GM19239 (cell line): ENCODE data around the gene EYA2.

ENCODE experiments used
- DNase-seq: peaks from one replicate; pipeline ENCODE4 v3.0.0; 2011; ENCODE audit warnings: low spot score; ENCODE audit not compliant: insufficient read length
- FAIRE-seq: peaks from 2 replicates; lab custom pipeline; 2011; peaks lifted over from hg19 to GRCh38; lab: Jason Lieb, UNC

The EYA2 gene

GRCh38 chr20:47089151-47089550 lies 194.5 kb downstream of the EYA2 start:
- no peak for FAIRE-seq

DNA sequence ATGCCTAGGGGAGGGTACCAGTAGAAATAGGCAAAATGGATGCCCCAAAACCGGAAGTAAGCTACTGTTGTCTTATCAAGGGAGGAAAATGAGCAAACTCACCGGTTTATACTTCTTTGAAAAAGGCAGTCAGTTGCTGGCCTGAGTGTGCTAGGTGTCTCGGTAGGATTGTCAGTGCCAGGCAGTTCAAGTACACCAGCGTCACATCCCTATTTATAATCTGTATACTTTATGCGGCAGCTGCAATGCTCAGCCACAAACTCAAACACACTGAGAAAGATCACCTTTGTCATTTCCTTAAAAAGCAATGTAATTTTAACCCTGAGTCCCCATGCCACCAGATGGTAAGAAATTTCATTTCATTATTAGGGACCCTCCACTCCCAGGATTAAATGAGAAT lies 196.2 kb downstream of the EYA2 start:
- FAIRE-seq (no peak), DNase-seq (no peak)

More at GRCh38 chr20:47089151-47089550, 194.5 kb downstream of the EYA2 start:
- no peak for DNase-seq

- DNase-seq (no peak), FAIRE-seq (no peak)
These were observed 198.8 kb downstream of the EYA2 start for GRCh38 chr20:47093320-47093966.

- no peak for DNase-seq
- FAIRE-seq = no peak
These were observed 201.0 kb downstream of the EYA2 start for GRCh38 chr20:47095690-47096089.

DNA sequence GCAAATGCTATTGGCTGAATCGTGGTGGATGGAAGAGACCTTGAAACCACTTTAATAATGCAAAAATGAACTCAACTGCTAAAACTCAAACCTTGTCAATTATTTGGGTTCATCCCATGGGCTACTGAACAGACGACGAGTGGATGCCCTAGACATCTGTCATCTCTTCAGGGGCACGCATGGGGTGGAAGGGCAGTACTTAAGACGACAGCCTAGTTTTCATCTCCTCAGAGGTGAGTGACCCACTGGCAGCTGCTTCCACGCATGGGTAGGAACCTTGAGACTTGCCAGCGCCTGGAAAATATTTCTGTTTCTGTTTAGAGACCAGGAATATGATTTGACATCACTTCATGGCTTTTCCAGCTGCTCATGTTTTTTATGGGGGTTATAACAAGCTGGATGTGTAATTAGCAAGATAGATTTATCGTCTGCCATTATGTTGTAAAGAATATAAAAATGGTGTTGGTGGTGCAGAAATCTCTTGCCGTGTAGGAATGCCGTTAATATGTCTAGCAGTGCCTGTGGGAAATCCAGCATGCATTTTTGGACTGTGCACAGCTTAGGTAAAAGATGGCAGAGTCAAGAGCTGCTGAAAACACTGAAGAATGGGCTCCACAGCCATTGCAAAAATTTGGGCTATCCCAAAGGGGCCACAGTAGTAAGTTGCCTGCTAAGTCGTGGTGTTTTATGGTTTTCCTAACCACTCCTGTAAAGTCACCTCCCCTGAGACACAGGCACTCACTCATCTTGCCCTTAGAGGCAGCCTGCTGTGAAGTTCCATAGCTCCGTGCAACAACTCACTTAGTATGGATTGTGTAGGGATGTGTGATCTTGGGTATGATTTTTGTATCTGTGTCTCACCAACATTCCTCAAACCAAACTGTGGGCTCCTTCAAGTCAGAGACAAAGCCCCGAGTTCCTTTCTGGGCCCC lies 203.3 kb downstream of the EYA2 start:
- FAIRE-seq = no peak

DNA sequence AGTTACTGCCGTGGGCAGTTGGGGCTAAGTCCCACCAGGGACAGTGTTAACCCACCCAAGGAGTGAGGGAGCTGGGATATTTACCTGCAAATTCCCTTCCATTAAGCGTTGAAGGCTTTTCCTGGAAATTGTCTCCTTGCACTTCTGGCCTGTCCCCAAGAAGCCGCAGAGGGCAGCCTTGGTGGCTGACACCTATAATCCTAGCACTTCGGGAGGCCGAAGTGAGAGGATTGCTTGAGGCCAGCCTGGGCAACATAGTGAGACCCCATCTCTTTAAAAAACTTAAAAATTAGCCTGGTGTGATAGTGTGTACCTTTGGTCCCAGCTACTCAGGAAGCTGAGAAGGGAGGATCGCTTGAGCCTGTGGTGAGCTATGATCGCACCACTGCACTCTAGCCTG lies 204.4 kb downstream of the EYA2 start:
- DNase-seq (no peak), FAIRE-seq (no peak)

More for the DNA sequence above, 203.3 kb downstream of the EYA2 start:
- no peak for DNase-seq

- FAIRE-seq = no peak
- DNase-seq = no peak
These were observed 205.3 kb downstream of the EYA2 start for GRCh38 chr20:47099825-47100441.

DNA sequence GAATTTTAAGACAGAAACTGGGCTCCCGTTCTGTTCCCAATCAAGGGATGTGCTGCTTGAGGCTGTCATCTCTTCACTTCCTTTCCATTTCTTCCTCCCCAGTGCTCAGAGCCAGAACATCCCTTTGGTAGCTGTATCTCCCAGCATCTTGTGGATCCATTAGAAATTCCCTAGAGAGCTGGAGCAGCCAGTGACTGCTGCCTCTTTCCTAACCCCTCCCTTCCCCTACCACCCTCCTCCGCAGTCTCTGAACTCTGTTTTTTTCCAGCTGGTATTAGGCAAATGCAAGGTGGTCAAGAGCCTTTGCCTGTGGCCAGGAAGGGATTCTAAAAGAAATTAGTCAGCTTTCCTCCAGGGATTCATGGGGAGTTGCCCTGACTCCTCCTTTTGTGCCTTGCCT lies 208.0 kb downstream of the EYA2 start:
- FAIRE-seq (no peak), DNase-seq (no peak)

DNA sequence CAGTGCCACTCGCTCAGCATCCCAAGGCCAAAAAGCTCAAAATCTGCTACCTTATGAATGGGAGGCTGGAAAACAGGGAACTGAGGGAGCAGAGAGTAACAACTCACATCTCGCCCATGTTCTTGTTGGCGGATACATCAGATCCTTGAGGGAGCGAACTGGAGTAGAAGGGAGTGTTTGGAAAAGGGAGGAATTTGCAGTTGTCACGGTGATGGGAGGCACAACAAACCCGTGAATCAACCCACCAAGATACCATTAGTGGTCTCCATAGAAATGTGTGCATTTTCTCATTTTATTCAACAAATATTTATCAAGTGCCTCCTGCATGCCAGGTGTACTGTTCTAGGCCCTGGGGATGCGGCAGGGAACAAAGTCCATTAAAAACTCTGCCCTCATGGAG lies 212.1 kb downstream of the EYA2 start:
- no peak for FAIRE-seq
- no peak for DNase-seq

DNA sequence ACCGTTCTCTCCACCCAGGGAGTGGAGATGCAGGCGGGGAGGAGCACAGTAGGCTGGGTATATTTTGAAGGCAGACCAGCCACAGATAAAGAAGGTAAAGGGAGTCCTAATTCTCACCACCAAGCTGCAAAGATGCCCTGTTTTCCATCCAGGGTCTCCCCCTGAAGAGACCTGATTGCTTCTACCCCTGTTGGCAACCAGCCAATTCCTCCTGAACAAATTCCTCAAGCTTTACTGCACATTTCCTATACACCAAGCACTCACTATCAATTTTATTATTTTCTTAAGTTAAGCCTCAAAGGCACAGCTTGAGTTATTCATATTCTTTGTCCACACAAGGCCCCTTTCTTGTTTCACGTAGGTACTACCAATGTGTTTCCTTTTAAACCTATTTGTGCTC lies 214.4 kb downstream of the EYA2 start:
- no peak for DNase-seq
- FAIRE-seq = no peak

DNA sequence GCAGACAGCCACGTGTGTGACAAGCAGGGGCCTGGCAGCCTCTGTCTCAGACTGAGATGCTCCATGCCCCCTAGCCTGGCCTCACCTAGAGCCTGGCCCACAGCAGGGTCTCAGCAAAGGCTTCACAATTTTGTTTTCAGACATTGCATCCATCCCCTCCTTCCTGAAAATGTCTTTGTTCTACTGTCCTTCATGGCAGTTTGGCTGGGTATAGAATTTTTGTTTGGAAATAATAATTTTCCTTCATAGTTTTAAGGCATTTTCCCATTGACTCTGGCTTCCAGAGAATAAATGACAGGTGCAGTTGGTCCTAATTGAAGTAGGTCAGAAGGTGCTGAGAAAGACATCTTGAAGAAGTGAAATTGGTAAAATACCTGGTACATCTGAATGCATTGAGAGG lies 216.2 kb downstream of the EYA2 start:
- DNase-seq (no peak), FAIRE-seq (no peak)

DNA sequence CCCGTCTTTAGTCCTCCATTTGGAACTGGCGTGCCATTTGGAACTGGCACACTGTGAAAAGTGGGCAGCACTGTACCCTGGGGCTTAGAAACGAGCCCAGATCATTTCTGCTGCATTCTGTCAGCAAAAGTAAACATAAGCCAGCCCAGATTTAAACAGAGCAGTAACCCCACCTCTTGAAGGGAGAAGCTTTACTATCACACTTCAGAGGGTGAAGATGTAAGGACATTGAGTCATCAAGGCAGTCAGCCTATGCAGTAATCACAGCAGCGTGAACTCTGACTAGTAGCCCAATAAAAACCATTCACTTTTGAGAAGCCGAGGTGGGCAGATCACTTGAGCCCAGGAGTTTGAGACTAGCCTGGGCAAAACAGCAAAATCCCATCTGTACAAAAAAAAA lies 216.9 kb downstream of the EYA2 start:
- FAIRE-seq = no peak
- DNase-seq = no peak

GRCh38 chr20:47113362-47114109 lies 218.9 kb downstream of the EYA2 start:
- FAIRE-seq (no peak), DNase-seq (no peak)

GRCh38 chr20:47115694-47116093 lies 221.1 kb downstream of the EYA2 start:
- no peak for FAIRE-seq
- no peak for DNase-seq

DNA sequence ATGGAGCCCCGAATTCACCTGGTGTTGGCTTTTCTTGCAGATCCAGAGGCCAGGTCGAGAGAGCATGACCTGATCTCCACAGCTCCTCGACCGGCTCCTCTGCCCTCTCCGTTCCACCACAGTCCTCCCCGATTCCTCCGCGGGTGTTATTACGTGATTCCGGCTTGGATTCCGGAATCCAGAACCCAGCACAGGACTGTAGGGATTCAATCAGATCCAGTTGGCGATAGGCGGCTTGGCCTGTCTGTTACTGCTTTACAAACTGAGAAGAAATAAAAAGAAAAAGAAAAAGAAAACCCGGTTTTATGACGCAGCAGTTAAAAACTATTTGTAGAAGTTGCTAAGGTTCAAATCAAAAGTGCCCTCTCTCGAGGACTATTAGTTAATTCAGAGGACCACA lies 222.7 kb downstream of the EYA2 start:
- DNase-seq = no peak
- no peak for FAIRE-seq

- FAIRE-seq (no peak), DNase-seq (no peak)
These were observed 223.1 kb downstream of the EYA2 start for GRCh38 chr20:47117773-47118172.

GRCh38 chr20:47118206-47118605 lies 223.6 kb downstream of the EYA2 start:
- no peak for FAIRE-seq
- no peak for DNase-seq

- FAIRE-seq = no peak
- no peak for DNase-seq
These were observed 224.0 kb downstream of the EYA2 start for GRCh38 chr20:47118641-47119040.

DNA sequence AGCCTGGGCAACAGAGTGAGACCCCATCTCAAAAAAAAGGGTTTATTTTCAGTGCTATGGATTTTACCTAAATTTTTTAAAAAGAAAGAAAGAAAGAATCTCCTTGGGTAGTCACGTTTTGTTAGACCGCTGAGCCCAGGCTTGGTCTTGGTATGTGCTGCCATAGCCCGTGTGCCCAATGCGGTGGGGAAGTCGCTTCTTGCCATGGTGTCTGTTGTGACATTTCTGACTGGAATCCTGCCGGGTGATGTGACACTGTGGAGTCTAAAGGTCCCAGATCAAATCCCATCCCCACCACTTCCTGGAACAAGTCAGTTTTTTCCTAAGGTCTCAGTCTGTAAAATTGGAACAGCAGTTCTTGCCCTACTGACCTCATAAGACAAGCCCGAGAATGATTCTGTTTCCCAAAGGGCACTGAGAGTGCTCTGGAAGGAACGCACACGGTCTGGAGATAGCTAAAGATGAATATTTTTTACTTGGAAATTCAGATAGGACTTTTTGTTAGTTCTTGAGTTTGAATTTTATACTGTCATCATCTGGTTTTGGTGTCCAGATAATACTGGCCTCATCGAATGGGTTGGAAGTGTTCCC lies 225.8 kb downstream of the EYA2 start:
- DNase-seq = no peak

DNA sequence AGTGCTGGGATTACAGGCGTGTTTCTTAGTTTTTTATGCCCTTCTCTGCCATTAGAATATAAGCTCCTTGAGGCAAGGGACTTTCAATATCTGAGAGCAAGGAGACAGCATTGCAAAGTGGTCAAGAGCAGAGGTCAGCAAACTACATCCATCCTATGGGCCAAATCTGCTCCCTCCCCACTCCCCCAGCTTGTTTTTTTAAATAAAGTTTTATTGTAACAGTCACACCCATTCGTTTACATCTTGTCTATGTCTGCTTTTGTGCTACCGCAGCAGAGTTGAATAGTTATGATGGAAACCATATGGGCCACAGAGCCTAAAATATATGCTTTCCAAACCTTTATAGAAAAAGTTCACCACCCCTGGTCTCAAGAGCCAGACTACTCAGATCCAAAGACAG lies 227.9 kb downstream of the EYA2 start:
- no peak for FAIRE-seq
- no peak for DNase-seq

More for the DNA sequence above, 225.8 kb downstream of the EYA2 start:
- no peak for FAIRE-seq
